Caco-2 (cell line): ENCODE data around the gene VILL. TPM values are rescaled to one million over a fixed set of nuclear protein-coding genes. Genes with fewer than 3 reads are reported as not detected.

ENCODE experiments used
- BruUV-seq: library from RNA; stranded (reverse); fragments of 400-500 nt; replicated peaks from 2 replicates; lab custom pipeline; 2021; lab: Mats Ljungman, UMichigan
- CTCF ChIA-PET: fragments of 300-600 bp; sonication (Branson Sonifier 250); formaldehyde crosslinking; loops from one replicate; lab custom pipeline; 2022; ENCODE audit warnings: antibody characterized with exemption; lab: Charles Lee
- POLR2A ChIA-PET: fragments of 300-600 bp; sonication (Branson Sonifier 250); formaldehyde crosslinking; loops from one replicate; lab custom pipeline; 2022; ENCODE audit warnings: antibody characterized with exemption; lab: Charles Lee
- DNase-seq, 2 experiments: peaks; one replicate each; pipeline versions ENCODE4 v3.0.0 to v3.0.0-alpha.2; 2020 to 2022
- H3K27me3 ChIP-seq: replicated peaks from 2 replicates; pipeline ENCODE4 v1.6.0; 2011; ENCODE audit warnings: low read length; ENCODE audit not compliant: control insufficient read depth, insufficient read depth
- H3K36me3 ChIP-seq: 2 replicates; pipeline ENCODE4 v1.5.1; 2011; ENCODE audit warnings: low read length; ENCODE audit not compliant: control insufficient read depth, insufficient read depth
- H3K4me1 ChIP-seq: fragments of 250-450 bp; sonication (Bioruptor Pico); 2 replicates; pipeline ENCODE4 v1.5.1; 2020; ENCODE audit warnings: mild to moderate bottlenecking
- H3K4me3 ChIP-seq: 2 replicates; pipeline ENCODE4 v1.5.1; 2011; ENCODE audit warnings: low read depth, mild to moderate bottlenecking, control low read depth, low read length
- H3K9me3 ChIP-seq: fragments of 250-450 bp; sonication (Bioruptor Pico); 2 replicates; pipeline ENCODE4 v1.5.1; 2020; ENCODE audit warnings: mild to moderate bottlenecking, moderate library complexity
- H3K27ac Mint-ChIP-seq: one replicate; pipeline ENCODE4 v1.8.0; 2022; ENCODE audit warnings: mixed read lengths; ENCODE audit not compliant: unreplicated experiment
- H3K27me3 Mint-ChIP-seq: one replicate; pipeline ENCODE4 v1.8.0; 2022; ENCODE audit warnings: mixed read lengths; ENCODE audit not compliant: insufficient read depth, unreplicated experiment
- H3K36me3 Mint-ChIP-seq: one replicate; pipeline ENCODE4 v1.8.0; 2022; ENCODE audit warnings: mild to moderate bottlenecking, mixed read lengths; ENCODE audit not compliant: insufficient read depth, unreplicated experiment
- H3K4me1 Mint-ChIP-seq: one replicate; pipeline ENCODE4 v1.8.0; 2022; ENCODE audit warnings: low read depth, mixed read lengths; ENCODE audit not compliant: unreplicated experiment
- H3K4me3 Mint-ChIP-seq: one replicate; pipeline ENCODE4 v1.8.0; 2022; ENCODE audit warnings: mild to moderate bottlenecking, moderate library complexity, mixed read lengths; ENCODE audit not compliant: unreplicated experiment
- H3K9me3 Mint-ChIP-seq: one replicate; pipeline ENCODE4 v1.8.0; 2022; ENCODE audit warnings: mixed read lengths; ENCODE audit not compliant: unreplicated experiment
- CTCF ChIP-seq, 2 experiments: fragments of 200-600 bp in 1 of 2; IDR thresholded peaks; 1 replicate in 1 of 2; 2 replicates in 1 of 2; pipeline versions ENCODE4 v1.5.1 to v1.8.0; 2011 to 2022; ENCODE audit warnings: antibody characterized with exemption in 1 of 2, control low read depth in 1 of 2, inconsistent platforms in 1 of 2, low read depth in 1 of 2, low read length in 1 of 2, mild to moderate bottlenecking in 1 of 2, moderate library complexity in 1 of 2; ENCODE audit not compliant: insufficient read depth in 1 of 2, severe bottlenecking in 1 of 2, unreplicated experiment in 1 of 2
- intact Hi-C: fragments of 100-400 bp; cut with micrococcal nuclease; formaldehyde crosslinking; loops from one replicate; pipeline ENCODE4 v1.10.0; 2022; ENCODE audit not compliant: unreplicated experiment
- total RNA-seq: library from RNA; stranded (reverse); gene quantifications from 2 replicates; pipeline ENCODE4 v1.2.3, GENCODE V29; 2022

Gene VILL
- total RNA-seq, 1 experiment from 2014 or later: 11.7 TPM

DNA sequence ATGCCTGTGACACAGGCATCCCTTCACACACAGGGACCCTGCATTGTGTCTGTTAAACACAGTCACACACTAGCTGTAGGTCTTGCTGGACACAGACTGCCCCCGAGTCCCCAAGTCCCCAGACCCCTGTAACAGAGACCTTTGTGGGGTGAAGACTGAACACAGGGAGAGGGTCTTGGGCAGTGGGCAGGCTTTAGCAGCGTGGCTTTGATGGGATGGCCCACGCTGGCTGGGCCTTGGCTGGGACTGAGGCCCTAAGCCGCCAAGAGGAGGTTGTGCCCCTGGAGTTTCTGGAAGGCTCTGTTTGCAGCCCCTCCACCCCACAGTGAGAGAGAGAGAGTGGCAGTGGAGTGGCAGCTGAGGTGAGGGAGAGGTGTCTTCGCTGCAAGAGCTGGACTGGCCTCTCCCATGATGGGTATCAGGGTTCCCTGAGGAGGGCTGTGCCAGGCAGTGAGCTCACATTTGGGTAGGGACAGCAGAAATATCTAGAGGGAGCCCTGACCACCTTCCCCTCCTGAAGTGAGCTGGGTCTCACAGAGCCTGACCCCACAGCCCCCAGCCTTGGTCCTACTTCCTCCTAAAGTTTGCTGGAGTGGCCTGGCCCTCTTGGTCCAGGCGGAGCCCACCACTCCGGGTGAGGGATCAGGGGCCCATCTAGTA lies 635 bp upstream of the VILL start:
- H3K9me3 Mint-ChIP-seq: no peaks in the 10 kb centered on the region
- intact Hi-C loops: no loop called here
- peaks cover 69% of the 10 kb centered on the region for H3K4me1 Mint-ChIP-seq
- no peak overlapping the region for H3K4me3 Mint-ChIP-seq
- no peak overlapping the region for H3K4me3 ChIP-seq
- no peak for DNase-seq
- TF ChIP-seq CTCF (IDR thresholded peaks at IDR 0.05; ENCODE audit: insufficient read depth in 1 of 2, low read depth in 1 of 2, low read length in 1 of 2, severe bottlenecking in 1 of 2, unreplicated experiment in 1 of 2): no peak
- no peaks in the 10 kb centered on the region for H3K27me3 Mint-ChIP-seq
- ChIA-PET CTCF (no interaction called here), POLR2A (no interaction called here)
- H3K36me3 ChIP-seq: no peaks in the 10 kb centered on the region
- peak overlapping the region; percentile 100 for H3K27ac Mint-ChIP-seq
- no peaks in the 10 kb centered on the region for H3K9me3 ChIP-seq
- peaks cover 54% of the 10 kb centered on the region for H3K36me3 Mint-ChIP-seq
- peaks cover 94% of the 10 kb centered on the region for H3K4me1 ChIP-seq
- no TSS peak for BruUV-seq
- no peaks in the 10 kb centered on the region for H3K27me3 ChIP-seq

- no TSS peak for BruUV-seq
- Mint-ChIP-seq H3K4me1 (peaks cover 63% of the 10 kb centered on the region), H3K4me3 (peak overlapping the region; percentile 40), H3K27ac (peak overlapping the region; percentile 100), H3K9me3 (no peaks in the 10 kb centered on the region), H3K36me3 (peaks cover 45% of the 10 kb centered on the region), H3K27me3 (no peaks in the 10 kb centered on the region)
- intact Hi-C loops: no loop called here
- TF ChIP-seq CTCF (IDR thresholded peaks at IDR 0.05; ENCODE audit: insufficient read depth in 1 of 2, low read depth in 1 of 2, low read length in 1 of 2, severe bottlenecking in 1 of 2, unreplicated experiment in 1 of 2): no peak
- peak in 1 of 2 experiments; percentile 24 for DNase-seq
- no peaks in the 10 kb centered on the region for H3K36me3 ChIP-seq
- POLR2A ChIA-PET: no interaction called here
- CTCF ChIA-PET: no interaction called here
- no peaks in the 10 kb centered on the region for H3K9me3 ChIP-seq
- no peaks in the 10 kb centered on the region for H3K27me3 ChIP-seq
- peaks cover 90% of the 10 kb centered on the region for H3K4me1 ChIP-seq
- H3K4me3 ChIP-seq: no peak overlapping the region
Observed at GRCh38 chr3:37991109-37991508, 523 bp downstream of the VILL start.

DNA sequence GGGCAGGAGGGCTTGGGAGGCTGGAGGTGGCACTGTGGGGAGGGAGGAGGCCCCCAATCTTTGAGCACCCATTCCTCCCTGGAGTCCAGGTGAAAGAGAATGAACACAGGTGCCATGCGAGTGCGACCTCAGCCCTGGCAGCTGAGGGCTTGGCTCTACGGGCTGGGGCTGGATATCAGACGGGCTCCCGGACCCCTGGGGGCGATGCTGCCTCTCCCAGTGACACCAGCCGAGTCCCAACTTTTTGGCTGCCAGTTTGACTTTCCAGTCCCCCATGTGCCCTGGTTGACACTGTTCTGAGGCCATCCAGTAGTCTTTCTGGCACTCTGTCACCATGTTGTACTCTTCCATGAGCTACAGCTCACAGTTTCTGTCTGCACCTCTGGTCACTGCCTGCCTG lies 1.2 kb downstream of the VILL start:
- TF ChIP-seq CTCF (IDR thresholded peaks at IDR 0.05; ENCODE audit: insufficient read depth in 1 of 2, low read depth in 1 of 2, low read length in 1 of 2, severe bottlenecking in 1 of 2, unreplicated experiment in 1 of 2): no peak
- Histone ChIP-seq H3K36me3 (no peaks in the 10 kb centered on the region), H3K27me3 (no peaks in the 10 kb centered on the region), H3K9me3 (no peaks in the 10 kb centered on the region), H3K4me1 (peaks cover 91% of the 10 kb centered on the region), H3K4me3 (peak overlapping the region; percentile 24)
- no peaks in the 10 kb centered on the region for H3K9me3 Mint-ChIP-seq
- intact Hi-C loops: no loop called here
- BruUV-seq: no TSS peak
- peaks cover 69% of the 10 kb centered on the region for H3K4me1 Mint-ChIP-seq
- H3K36me3 Mint-ChIP-seq: peaks cover 43% of the 10 kb centered on the region
- ChIA-PET CTCF (interaction anchor here (1.2 kb wide), 1 partner anchor 27 kb away, joined by 3 read pairs; no protein-coding TSS in a partner anchor), POLR2A (interaction anchor here (0.7 to 1.3 kb wide), 2 partner anchors 12 to 27 kb away, joined by 3 to 5 read pairs; no protein-coding TSS in a partner anchor)
- no peaks in the 10 kb centered on the region for H3K27me3 Mint-ChIP-seq
- DNase-seq: peak in 1 of 2 experiments; percentile 30
- peak overlapping the region; percentile 100 for H3K27ac Mint-ChIP-seq
- H3K4me3 Mint-ChIP-seq: peak overlapping the region; percentile 73
